GM19372 (cell line): Measurements from ENCODE around the gene RMDN3.

Experiments used
- ATAC-seq: cut with Tn5 transposase; IDR thresholded peaks from one replicate; pipeline ENCODE4 v1.9.1; 2021; ENCODE audit warnings: mild to moderate bottlenecking, low read depth, moderate library complexity; ENCODE audit not compliant: unreplicated experiment

The RMDN3 gene

DNA sequence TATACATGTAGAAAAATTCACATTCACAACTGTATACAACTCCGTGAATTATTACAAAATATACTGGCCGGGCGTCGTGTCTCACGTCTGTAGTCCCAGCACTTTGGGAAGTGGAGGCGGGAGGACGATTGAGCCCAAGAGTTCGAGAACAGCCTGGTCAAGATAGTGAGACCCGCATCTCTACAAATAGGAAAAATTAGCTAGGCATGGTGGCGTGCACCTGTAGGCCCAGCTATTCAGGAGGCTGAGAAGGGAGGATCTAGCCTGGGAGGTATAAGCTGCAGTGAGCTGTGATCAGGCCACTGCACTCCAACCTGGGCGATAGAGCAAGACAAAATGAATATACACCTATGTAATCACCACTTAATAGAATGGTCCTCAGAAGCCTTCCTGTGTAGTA is 58.8 kb downstream of the RMDN3 start:
- no peak for ATAC-seq

DNA sequence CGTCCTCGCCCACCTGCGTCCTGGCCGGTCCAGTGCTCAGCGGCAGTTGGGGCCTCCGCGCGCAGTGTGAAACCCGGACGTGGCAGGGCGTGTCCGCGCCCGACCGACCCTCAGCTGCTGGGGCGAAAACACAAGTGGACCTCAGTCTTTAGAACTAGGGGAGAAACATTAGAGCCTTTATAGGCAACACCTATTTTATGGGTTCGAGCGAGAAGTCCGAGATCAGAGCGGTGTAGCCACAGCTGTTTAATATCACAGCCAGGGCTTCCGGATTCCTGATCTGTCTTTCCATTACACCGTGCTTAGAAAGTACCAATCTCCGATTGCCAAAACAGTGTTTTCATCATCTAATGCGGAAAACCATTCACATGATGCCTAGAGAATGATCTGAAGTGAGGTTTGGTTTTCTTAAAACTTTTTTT is 59.6 kb downstream of the RMDN3 start:
- peak; percentile 32 for ATAC-seq

DNA sequence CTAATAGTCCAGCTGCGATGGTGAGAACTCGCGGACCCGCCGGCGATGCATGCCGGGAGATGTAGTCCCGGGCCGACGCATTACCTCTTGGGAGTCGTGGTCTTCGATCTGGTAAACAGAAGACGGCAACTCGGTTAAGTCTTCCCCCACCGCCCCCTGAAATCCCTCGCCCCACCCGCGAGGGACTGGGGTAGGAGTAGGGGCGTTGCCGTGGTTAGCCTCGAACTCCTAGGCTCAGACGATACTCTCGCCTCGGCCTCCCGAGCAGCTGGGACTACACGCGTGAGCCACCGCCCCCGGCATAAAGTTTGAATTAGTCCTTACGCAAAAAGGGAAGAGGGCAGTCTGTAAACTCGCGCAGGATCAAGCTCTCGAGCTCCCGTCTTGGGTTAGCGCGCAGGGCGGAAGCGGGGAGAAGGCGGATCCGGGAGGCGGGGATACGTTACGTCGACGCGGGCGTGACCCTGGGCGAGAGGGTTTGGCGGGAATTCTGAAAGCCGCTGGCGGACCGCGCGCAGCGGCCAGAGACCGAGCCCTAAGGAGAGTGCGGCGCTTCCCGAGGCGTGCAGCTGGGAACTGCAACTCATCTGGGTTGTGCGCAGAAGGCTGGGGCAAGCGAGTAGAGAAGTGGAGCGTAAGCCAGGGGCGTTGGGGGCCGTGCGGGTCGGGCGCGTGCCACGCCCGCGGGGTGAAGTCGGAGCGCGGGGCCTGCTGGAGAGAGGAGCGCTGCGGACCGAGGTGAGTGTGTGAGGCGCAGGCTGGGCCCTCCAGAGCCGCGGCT is 60.2 kb downstream of the RMDN3 start, which contains the start of gene RAD51:
Gene RAD51 (plus strand): TSS at position 487 of the 781 bp plus-strand sequence. CDS start 3,585 bp downstream, outside the sequence.
- ATAC-seq, result peak; percentile 82

DNA sequence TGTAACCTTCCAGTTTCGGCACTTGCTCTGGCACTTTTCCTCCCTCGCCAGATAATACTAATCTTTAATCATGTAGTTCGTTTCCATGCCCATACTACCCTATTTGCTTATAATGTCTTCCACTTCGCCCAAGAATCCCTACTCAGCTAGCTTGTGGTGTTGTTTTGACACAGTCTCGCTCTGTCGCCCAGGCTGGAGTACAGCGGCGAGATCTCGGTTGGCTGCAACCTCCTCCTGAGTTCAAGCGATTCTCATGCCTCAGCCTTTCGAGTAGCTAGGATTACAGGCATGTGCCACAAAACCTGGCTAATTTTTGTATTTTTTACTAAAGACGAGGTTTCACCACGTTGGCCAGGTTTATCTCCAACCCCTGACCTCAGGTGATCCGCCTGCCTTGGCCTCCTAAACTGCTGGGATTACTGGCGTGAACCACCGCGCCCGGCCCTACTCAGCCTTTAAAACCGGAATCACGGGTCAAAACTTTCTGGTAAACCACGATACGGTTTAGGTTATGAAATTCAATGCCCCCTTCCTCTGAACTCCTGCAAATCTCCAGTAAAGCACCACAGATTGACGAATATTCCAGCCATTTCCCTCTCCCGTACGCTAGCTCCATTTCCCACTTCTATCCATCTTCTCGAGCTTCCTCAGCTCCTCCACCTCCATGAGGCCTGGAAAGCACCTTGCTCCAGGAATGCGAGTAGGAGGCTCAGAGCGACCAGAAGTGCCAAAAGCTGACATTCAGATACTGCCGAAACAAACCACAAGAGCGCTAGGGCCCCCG is 61.0 kb downstream of the RMDN3 start:
- ATAC-seq, result no peak

GRCh38 chr15:40691737-40692136 is 63.3 kb downstream of the RMDN3 start:
- no peak for ATAC-seq

- ATAC-seq, result no peak
These were observed 65.9 kb downstream of the RMDN3 start for GRCh38 chr15:40688932-40689799.
